ENCODE measurements around the gene PRLHR.

PRLHR gene

DNA sequence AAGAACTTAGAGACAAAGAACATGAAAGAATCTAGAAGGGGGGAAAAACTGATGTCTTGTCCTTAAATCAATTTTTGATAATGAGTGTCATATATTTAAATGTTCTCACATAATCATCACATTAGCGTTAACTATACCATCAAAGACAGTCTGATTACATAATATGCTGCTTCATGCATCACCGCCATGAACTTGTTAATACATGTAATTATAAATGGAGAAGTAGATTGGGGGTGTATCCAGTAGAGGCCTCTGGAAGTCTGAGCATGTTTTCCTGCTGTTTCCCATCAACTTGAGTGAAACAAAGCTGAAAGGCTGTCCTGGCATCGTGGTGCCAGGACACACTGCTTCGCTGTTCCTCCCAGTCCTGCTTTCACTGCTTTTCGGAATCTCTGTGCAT is 48.2 kb downstream of the PRLHR start:
- ATAC-seq, result no peak
- no peak for TF ChIP-seq ZNF70 (CRISPR knock-in tag; IDR thresholded peaks at IDR 0.05)
- TF ChIP-seq RARB (CRISPR knock-in tag; IDR thresholded peaks at IDR 0.05), result no peak
- TF ChIP-seq SNAI2 (CRISPR knock-in tag; IDR thresholded peaks at IDR 0.05), result no peak
- TF ChIP-seq TOX (CRISPR knock-in tag; IDR thresholded peaks at IDR 0.05; ENCODE audit: borderline replicate concordance), result no peak
- TF ChIP-seq ZFP30 (CRISPR knock-in tag; IDR thresholded peaks at IDR 0.05), result no peak
- no peak for TF ChIP-seq TCF4 (CRISPR knock-in tag; IDR thresholded peaks at IDR 0.05; ENCODE audit: borderline replicate concordance)
- TF ChIP-seq ESRRG (CRISPR knock-in tag; IDR thresholded peaks at IDR 0.05), result no peak
- no peak for TF ChIP-seq GLIS3 (CRISPR knock-in tag; IDR thresholded peaks at IDR 0.05)
- TF ChIP-seq ZFP3 (CRISPR knock-in tag; IDR thresholded peaks at IDR 0.05), result no peak
- no peak for TF ChIP-seq ZC3H10 (CRISPR knock-in tag; IDR thresholded peaks at IDR 0.05)
- TF ChIP-seq BACH2 (CRISPR knock-in tag; IDR thresholded peaks at IDR 0.05; ENCODE audit: borderline replicate concordance), result no peak
- TF ChIP-seq, protein P1, sequence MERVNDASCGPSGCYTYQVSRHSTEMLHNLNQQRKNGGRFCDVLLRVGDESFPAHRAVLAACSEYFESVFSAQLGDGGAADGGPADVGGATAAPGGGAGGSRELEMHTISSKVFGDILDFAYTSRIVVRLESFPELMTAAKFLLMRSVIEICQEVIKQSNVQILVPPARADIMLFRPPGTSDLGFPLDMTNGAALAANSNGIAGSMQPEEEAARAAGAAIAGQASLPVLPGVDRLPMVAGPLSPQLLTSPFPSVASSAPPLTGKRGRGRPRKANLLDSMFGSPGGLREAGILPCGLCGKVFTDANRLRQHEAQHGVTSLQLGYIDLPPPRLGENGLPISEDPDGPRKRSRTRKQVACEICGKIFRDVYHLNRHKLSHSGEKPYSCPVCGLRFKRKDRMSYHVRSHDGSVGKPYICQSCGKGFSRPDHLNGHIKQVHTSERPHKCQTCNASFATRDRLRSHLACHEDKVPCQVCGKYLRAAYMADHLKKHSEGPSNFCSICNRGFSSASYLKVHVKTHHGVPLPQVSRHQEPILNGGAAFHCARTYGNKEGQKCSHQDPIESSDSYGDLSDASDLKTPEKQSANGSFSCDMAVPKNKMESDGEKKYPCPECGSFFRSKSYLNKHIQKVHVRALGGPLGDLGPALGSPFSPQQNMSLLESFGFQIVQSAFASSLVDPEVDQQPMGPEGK (CRISPR knock-in tag; IDR thresholded peaks at IDR 0.05; ENCODE audit: borderline replicate concordance), result no peak
- no peak for TF ChIP-seq PPARA (CRISPR knock-in tag; IDR thresholded peaks at IDR 0.05; ENCODE audit: borderline replicate concordance)
- TF ChIP-seq, protein P2, sequence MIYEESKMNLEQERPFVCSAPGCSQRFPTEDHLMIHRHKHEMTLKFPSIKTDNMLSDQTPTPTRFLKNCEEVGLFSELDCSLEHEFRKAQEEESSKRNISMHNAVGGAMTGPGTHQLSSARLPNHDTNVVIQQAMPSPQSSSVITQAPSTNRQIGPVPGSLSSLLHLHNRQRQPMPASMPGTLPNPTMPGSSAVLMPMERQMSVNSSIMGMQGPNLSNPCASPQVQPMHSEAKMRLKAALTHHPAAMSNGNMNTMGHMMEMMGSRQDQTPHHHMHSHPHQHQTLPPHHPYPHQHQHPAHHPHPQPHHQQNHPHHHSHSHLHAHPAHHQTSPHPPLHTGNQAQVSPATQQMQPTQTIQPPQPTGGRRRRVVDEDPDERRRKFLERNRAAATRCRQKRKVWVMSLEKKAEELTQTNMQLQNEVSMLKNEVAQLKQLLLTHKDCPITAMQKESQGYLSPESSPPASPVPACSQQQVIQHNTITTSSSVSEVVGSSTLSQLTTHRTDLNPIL (CRISPR knock-in tag; IDR thresholded peaks at IDR 0.05; ENCODE audit: low read depth), result no peak
- no peak for TF ChIP-seq ARNTL (CRISPR knock-in tag; IDR thresholded peaks at IDR 0.05; ENCODE audit: borderline replicate concordance, low read depth)
- TF ChIP-seq, protein P3, sequence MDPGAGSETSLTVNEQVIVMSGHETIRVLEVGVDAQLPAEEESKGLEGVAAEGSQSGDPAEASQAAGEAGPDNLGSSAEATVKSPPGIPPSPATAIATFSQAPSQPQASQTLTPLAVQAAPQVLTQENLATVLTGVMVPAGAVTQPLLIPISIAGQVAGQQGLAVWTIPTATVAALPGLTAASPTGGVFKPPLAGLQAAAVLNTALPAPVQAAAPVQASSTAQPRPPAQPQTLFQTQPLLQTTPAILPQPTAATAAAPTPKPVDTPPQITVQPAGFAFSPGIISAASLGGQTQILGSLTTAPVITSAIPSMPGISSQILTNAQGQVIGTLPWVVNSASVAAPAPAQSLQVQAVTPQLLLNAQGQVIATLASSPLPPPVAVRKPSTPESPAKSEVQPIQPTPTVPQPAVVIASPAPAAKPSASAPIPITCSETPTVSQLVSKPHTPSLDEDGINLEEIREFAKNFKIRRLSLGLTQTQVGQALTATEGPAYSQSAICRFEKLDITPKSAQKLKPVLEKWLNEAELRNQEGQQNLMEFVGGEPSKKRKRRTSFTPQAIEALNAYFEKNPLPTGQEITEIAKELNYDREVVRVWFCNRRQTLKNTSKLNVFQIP (CRISPR knock-in tag; IDR thresholded peaks at IDR 0.05; ENCODE audit: borderline replicate concordance, low read depth), result no peak
- no peak for TF ChIP-seq ISL1 (CRISPR knock-in tag; IDR thresholded peaks at IDR 0.05)
- TF ChIP-seq, protein P4, sequence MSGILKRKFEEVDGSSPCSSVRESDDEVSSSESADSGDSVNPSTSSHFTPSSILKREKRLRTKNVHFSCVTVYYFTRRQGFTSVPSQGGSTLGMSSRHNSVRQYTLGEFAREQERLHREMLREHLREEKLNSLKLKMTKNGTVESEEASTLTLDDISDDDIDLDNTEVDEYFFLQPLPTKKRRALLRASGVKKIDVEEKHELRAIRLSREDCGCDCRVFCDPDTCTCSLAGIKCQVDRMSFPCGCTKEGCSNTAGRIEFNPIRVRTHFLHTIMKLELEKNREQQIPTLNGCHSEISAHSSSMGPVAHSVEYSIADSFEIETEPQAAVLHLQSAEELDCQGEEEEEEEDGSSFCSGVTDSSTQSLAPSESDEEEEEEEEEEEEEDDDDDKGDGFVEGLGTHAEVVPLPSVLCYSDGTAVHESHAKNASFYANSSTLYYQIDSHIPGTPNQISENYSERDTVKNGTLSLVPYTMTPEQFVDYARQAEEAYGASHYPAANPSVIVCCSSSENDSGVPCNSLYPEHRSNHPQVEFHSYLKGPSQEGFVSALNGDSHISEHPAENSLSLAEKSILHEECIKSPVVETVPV (CRISPR knock-in tag; IDR thresholded peaks at IDR 0.05), result no peak
- no peak for TF ChIP-seq CSDC2 (CRISPR knock-in tag; IDR thresholded peaks at IDR 0.05)

DNA sequence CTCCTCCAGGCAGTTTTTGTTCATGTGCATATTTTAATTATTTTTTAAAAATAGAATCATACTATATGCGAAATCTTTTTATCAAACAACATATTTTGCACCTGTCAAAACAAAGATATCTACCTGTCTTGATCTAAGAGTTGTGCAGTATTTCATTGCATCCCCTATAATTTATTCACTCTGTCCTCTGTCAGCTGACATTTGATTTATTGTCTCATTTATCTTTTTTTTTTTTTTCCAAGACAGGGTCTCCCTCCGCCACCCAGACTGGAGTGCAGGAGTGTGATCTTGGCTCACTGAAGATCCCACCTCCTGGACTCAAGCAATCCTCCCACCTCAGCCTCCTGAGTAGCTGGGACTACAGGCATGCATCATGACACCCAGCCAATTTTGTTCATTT is 49.0 kb downstream of the PRLHR start:
- no peak for TF ChIP-seq ZC3H10 (CRISPR knock-in tag; IDR thresholded peaks at IDR 0.05)
- no peak for TF ChIP-seq ISL1 (CRISPR knock-in tag; IDR thresholded peaks at IDR 0.05)
- no peak for TF ChIP-seq ZNF565 (CRISPR knock-in tag; conservative IDR thresholded peaks at IDR 0.05; ENCODE audit: low read depth)
- no peak for TF ChIP-seq RARB (CRISPR knock-in tag; IDR thresholded peaks at IDR 0.05)
- TF ChIP-seq ZNF8 (CRISPR knock-in tag; IDR thresholded peaks at IDR 0.05), result no peak
- no peak for TF ChIP-seq TCF4 (CRISPR knock-in tag; IDR thresholded peaks at IDR 0.05; ENCODE audit: borderline replicate concordance)
- ATAC-seq, result no peak

DNA sequence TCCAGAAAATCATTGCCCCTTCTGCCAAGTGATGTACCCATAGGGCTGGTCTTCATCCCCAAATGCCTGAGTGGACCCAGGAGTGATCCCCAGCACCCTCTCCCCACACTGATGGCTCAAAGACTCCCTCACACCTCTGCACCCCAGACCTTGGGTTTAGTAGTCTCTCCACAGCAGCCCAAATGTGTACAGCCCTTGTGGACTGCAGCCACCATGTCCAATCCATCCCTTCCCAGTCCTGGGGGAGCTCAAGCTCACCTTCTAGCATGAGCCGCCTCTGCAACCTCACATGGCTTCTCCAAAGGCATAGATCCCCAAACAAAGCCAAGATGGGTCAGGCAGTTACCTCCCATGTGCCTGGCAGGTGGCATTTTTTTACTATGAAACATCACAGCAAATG is 50.1 kb downstream of the PRLHR start:
- TF ChIP-seq SNAI2 (CRISPR knock-in tag; IDR thresholded peaks at IDR 0.05), result no peak
- TF ChIP-seq GLIS3 (CRISPR knock-in tag; IDR thresholded peaks at IDR 0.05), result no peak
- TF ChIP-seq, protein P4 (CRISPR knock-in tag; IDR thresholded peaks at IDR 0.05), result no peak
- no peak for TF ChIP-seq TCF4 (CRISPR knock-in tag; IDR thresholded peaks at IDR 0.05; ENCODE audit: borderline replicate concordance)
- no peak for TF ChIP-seq ZFP3 (CRISPR knock-in tag; IDR thresholded peaks at IDR 0.05)
- no peak for TF ChIP-seq ARNTL (CRISPR knock-in tag; IDR thresholded peaks at IDR 0.05; ENCODE audit: borderline replicate concordance, low read depth)
- TF ChIP-seq, protein P1 (CRISPR knock-in tag; IDR thresholded peaks at IDR 0.05; ENCODE audit: borderline replicate concordance), result no peak
- no peak for TF ChIP-seq ISL1 (CRISPR knock-in tag; IDR thresholded peaks at IDR 0.05)
- TF ChIP-seq PPARA (CRISPR knock-in tag; IDR thresholded peaks at IDR 0.05; ENCODE audit: borderline replicate concordance), result no peak
- ATAC-seq, result no peak
